Stimulated activated CD8-positive, alpha-beta memory T cell treated with anti-CD3 and anti-CD28 coated beads, Interleukin-7, amount 100 ng/mL, for 48 hours (primary cell): ENCODE measurements around the gene SLC40A1.
"Not testable (repeated sequence)": the region's sequence is repeated elsewhere in the genome, so short reads cannot be mapped to it uniquely, and the experiment has no call there.

Source experiments
- DNase-seq, 2 donors: peaks; one replicate each; pipeline ENCODE4 v3.0.0-alpha.2; 2020; ENCODE audit warnings: low read depth in 1 of 2; ENCODE audit errors: extremely low read depth in 1 of 2

SLC40A1 gene

GRCh38 chr2:189580658-189581353 lies at the start of gene SLC40A1:
Gene SLC40A1 (minus strand): TSS chr2:189580786. CDS start chr2:189580460, 326 bp downstream.
- peak in 1 of 2 donors; percentile 25 for DNase-seq

GRCh38 chr2:189629531-189630453 lies 49.2 kb upstream of the SLC40A1 start:
- no peak for DNase-seq

- DNase-seq = no peak
These were observed 48.4 kb upstream of the SLC40A1 start for GRCh38 chr2:189628817-189629530.

- no peak for DNase-seq
These were observed 47.2 kb upstream of the SLC40A1 start for GRCh38 chr2:189627789-189628188.

- DNase-seq = no peak
These were observed 45.0 kb upstream of the SLC40A1 start for GRCh38 chr2:189625636-189626035.

GRCh38 chr2:189624648-189625355 lies 44.2 kb upstream of the SLC40A1 start:
- DNase-seq = no peak

- DNase-seq = no peak
These were observed 42.5 kb upstream of the SLC40A1 start for GRCh38 chr2:189623049-189623448.

- DNase-seq = no peak
These were observed 41.2 kb upstream of the SLC40A1 start for GRCh38 chr2:189621781-189622180.

- DNase-seq = no peak
These were observed 37.6 kb upstream of the SLC40A1 start for GRCh38 chr2:189618197-189618596.

GRCh38 chr2:189614585-189614984 lies 34.0 kb upstream of the SLC40A1 start:
- DNase-seq = no peak

GRCh38 chr2:189613650-189614420 lies 33.2 kb upstream of the SLC40A1 start:
- DNase-seq = no peak

- DNase-seq = no peak
These were observed 32.6 kb upstream of the SLC40A1 start for GRCh38 chr2:189613077-189613636.

- no peak for DNase-seq
These were observed 30.1 kb upstream of the SLC40A1 start for GRCh38 chr2:189610700-189611099.

GRCh38 chr2:189609853-189610252 lies 29.3 kb upstream of the SLC40A1 start:
- no peak for DNase-seq

GRCh38 chr2:189609423-189609816 lies 28.8 kb upstream of the SLC40A1 start:
- DNase-seq = no peak

GRCh38 chr2:189608795-189609422 lies 28.3 kb upstream of the SLC40A1 start:
- no peak for DNase-seq

GRCh38 chr2:189608170-189608569 lies 27.6 kb upstream of the SLC40A1 start:
- no peak for DNase-seq

GRCh38 chr2:189602233-189602632 lies 21.6 kb upstream of the SLC40A1 start:
- DNase-seq = no peak

- not testable (repeated sequence) for DNase-seq
These were observed 21.1 kb upstream of the SLC40A1 start for GRCh38 chr2:189601652-189602051.
